Activated CD4-positive, CD25-positive, alpha-beta regulatory T cell (primary cell): Measurements from ENCODE around the gene TRIM27.
A peak's percentile ranks its signal among the peaks of the same experiment; 100 is the strongest.
"Not testable (repeated sequence)": the region's sequence is repeated elsewhere in the genome, so short reads cannot be mapped to it uniquely, and the experiment has no call there.

Experiments
- DNase-seq, 4 experiments: peaks; one replicate each; lab custom pipeline; 2025; lab: John Stamatoyannopoulos, UW

The TRIM27 gene

DNA sequence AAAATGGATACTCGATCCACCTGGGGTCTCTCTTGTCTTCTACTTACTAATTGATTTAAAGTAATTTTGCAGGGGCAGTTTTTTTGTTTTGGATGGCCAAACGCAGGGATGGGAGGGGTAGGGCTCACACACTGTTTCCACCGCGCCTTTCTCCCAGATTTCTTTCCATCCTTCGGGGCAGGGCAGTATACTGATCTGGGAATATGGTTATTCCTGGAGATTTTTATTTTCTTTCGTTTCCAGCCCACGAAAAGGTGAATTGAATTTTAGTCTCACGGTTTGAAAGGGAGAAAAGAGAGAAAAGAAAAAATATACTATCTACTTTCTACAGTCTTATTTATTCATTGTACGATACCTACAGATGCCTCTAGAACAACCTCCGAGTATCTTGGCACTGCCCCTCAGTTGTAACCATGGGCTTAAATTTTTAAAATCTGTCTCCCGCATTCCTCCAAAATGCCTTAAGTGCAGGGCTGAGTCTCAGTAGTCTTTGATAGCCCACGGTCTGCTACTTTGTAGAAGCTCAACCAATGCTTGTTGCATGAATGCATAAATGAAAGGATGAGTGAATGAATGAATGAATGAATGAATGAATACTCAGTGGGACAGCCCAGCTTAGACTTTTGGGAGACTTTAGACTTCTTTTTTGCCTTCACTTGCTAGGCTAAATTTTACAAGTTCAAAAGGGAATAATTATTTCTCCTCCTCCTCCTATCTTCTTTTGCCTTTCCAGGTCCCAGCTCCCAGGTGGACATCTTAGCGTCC is 18.1 kb upstream of the TRIM27 start:
- no peak for DNase-seq

DNA sequence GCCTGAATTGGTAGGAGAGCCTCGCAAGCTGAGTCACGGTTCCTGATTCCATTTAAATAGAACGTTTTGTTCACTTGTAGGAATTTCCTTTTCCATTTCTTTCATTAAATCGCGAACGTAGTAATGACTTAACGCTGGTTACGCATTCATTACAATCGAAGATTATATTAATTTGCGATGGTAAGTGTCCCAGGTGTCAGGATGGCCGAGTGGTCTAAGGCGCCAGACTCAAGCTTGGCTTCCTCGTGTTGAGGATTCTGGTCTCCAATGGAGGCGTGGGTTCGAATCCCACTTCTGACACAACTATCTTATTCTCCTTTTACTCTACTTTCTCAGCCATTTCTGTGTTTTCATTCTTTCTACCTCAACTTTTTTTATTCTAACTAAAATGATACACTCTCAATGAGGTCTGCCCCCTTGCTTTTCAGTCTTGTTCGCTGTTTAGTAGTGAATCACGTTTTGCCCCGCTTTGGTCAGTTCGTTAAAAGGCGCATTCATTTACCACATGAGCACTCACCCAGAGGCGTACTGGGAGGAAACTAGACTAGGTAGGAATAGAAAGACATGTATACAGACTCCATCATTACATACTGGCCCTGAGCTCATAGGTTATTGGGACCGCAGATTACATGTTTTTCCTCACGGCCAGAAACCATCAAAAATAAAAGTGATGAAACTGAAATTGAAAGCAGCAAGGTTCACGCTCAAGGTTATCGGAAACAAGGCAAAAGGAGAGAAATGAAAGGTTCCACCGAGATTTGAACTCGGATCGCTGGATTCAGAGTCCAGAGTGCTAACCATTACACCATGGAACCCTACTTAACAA is 17.3 kb upstream of the TRIM27 start:
- DNase-seq: peak; percentile 30 to 63 (median 46)

DNA sequence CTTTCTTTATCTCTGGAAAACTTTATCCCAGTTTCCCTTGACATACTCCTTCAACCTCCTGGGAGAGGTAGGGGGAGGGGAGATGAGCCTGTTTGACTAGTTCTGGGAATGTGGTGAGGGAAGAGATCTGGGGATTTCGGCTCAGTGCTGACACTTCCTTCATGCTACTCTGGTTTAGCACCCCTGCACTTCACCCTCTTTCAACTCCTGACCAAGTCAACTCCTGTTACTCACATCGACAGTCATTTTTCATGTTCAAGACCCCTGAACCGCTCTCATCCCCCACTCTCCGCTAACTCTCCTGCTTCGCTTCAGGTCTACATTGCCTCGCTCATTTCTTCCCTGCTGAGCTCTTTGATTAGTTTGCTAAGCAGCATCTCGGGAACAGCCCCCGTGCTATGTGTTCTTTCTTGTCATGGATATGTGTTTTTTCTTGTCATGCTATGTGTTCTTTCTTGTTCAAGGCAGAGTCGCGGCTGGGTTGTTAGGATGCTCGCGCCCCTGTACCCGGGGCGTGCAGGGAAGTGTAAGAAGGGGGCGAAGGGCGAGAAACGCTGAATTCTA is 16.6 kb upstream of the TRIM27 start:
- DNase-seq: peak in 2 of 4 experiments; percentile 22 to 32

DNA sequence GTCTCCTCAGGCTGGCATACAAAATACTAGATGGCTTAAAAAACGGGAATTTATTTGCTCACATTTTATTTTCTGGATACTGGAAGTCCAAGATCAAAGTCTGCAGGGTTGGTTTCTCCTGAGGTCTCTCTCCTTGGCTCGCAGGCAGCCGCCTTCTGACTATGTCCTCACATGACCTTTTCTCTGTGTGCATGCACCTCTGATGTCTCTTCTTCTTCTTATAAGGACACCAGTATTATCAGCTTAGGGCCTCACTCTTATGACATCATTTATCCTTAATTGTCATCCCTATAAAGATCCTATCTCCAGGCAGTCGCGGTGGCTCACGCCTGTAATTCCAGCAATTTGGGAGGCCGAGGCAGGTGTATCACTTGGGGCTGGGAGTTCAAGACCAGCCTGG is 9.3 kb upstream of the TRIM27 start:
- no peak for DNase-seq

DNA sequence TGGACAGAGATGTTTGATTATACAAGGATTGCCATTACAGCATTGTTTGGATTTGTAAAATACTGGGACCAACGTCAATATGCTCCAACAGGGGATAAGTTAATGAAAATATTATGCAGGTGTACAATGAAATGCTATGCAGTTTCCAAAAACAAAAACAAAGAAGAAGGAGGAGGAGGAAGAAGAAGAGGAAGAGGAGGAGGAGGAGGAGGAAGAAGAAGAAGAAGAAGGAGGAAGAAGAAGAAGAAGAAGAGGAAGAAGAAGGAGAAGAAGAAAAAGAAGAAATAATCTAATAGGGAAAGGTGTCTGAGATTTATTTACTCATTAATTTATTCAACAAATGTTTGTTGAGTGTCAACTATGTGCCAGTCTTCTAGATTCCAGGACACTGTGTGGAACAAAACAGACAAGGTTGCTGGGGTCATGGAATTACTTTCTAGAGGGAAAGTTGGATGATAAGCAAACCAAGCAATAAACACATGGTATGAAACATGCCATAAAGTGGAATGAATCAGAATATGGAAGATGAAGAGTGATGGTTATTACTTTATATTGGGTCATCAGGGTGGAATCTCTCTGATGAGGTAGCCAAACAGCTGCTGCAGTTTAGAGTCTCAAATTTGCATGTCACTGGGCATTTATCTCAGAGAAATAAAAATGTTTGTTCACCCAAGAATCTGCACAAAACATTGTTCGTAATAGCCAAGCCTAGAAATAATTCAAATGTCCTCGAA is 6.3 kb upstream of the TRIM27 start:
- no peak for DNase-seq

DNA sequence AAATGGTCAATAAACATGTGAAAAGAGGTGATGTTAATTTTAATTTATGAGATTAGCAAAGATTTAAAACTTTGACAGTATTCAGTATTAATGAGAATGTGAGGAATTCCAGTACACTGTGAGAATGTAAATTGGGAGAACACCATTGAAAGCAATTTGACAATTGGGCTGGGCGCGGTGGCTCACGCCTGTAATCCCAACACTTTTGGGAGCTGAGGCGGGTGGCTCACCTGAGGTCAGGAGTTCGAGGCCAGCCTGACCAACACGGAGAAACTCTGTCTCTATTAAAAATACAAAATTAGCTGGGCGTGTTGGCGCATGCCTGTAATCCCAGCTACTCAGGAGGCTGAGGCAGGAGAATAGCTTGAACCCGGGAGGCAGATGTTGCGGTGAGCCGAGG is 5.6 kb upstream of the TRIM27 start:
- DNase-seq: not testable (repeated sequence)

DNA sequence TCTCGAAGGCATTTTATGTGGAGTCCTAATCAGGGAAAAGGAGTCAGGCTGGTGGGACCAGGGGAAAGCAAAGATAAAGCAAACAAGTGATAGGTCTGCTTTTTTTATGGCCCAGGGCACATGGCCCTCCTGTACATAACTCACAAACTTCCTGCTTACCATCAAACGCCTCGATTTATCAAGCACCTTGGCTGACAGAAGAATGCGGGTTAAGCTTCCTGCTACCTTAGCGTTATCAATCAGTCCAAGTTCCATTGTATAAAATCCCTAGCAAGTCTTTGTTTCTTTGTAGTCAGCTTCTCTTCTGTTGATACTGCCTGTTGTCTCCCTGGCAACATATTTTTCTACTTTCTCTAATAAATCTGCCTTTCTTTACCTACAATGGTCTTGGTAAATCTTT is 4.1 kb upstream of the TRIM27 start:
- no peak for DNase-seq

DNA sequence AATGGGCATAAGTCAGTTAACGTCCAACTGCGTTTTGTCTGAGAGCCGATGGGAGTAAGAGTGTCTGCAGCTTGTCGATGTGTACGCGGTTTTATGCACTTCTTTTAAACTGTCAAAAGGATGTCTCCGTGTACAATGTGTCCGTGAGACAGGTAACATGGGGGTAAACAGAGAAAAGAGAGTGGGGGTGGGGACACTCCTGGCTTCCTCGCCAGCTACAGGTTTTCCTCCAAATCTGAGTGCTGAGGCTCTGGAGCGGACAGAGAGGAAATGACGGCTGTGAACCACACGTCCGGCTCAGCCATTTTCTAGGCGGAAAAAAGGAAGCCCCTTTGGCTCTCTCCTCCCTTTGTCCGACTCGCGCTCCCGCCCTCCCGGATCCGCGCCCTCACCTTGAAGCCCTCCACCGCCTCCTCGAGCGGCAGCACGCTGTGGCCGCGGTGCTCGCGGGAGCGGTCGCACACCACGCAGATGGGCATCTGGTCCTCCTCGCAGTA is 916 bp downstream of the TRIM27 start:
- DNase-seq: peak in 3 of 4 experiments; percentile 16 to 25 (median 23)

DNA sequence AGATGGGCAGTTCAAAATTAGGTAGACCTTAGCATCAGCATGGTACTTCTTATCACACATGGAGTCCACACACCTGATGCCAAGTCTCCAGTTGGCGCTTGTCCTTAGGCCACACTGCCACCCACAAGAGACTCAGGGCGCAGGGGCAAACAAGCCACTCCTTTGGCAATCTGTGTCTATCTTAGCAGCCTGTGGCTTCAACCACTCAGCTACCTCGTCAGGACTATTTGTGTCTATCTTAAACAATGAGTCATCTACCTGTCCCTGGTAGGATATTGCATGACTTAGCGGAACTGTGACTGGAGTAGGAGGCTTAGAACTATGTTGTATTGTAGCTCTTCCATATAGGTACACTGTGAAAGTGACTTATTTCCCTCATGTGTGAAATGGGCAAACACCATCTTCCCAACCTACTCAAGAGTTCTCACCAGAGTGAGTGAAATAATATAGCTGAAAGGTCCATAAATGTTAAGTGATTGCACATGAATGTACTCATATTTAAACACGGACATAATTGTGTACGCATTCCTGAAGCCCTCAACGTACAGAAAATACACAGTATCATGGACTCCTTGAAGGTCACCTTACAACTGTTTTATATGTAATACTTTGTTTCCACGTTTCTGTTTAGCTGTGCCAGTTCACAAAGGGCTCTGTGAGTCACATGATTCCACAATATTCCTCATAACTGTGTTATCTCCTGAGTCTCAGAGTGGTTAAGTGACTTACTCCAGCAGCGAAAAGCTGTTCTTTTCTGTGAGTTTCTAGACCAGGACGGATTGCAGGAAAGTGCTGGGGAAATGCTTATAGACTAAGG is 1.6 kb downstream of the TRIM27 start:
- peak in 1 of 4 experiments; percentile 14 for DNase-seq

DNA sequence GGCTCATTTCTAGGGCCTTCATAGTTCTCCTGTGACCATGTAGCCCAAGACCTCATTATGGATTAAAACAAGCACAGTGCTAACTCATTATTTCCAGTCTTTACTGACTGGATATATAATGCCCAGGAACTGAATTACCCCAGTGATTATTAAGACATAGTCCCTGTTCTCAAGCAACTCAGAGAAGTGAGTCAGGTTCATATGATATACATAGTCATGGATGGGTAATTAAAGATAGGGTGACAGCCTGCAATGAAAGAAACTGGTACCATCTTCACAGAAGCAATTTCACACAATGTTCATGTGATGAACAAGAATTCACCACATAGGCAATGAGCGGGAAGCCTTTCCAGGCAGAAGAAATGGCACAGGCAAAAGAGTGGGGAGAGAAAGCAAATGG is 3.5 kb downstream of the TRIM27 start:
- DNase-seq: no peak

DNA sequence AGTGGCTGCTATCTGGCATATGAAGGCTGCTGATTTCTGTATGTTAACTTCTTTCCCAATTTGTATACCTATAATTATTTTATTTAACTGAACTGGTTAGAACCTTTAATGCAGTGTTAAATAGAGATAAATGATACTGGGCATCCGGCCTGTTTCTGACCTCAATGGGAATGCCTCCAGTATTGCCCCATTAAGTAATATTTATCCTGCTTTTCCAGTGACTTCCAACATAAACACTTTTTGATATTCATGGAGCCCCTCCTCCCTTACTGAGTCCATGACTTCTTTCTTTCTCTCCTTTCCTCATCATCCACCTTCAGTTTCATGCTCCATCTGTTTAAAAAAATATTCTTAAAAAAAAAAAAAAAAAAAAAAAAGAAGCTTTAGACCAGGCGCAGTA is 8.8 kb downstream of the TRIM27 start:
- DNase-seq: no peak

DNA sequence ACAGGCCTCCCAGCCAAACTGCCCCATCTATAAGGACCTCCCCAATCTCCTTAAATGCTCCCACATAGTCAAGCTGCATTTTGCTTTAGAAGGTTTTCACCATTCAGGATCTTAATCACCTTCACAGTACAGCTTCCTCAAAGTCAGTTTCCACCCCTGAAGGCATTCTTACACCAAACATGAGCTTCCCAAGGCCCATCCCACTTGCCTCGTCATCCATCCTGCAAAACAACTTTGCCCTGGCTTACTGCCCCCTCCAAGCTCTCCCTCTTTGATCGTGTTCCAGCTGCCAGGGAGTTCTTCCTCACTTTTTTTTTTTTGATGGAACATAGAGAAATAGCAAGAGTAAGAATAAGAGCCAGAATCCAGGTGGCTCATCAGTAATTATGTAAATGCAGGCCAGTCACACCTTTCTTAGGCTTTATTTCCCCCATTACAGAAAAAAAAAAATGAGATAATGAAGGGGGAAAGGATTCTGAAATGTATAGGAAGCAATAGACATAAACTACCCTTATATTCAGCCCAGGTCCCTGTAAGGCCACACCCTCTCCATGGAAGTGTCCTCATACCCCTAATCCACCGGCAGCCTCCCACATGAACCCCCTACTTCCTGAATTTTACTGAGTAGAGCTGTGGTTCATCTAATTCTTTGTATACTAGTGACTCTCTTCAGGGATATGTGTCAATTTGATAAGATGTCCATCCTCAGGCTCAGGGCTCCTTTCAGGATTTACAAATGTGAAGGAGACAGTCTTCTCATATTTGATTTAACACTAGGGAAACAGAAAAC is 12.7 kb downstream of the TRIM27 start:
- DNase-seq: no peak

DNA sequence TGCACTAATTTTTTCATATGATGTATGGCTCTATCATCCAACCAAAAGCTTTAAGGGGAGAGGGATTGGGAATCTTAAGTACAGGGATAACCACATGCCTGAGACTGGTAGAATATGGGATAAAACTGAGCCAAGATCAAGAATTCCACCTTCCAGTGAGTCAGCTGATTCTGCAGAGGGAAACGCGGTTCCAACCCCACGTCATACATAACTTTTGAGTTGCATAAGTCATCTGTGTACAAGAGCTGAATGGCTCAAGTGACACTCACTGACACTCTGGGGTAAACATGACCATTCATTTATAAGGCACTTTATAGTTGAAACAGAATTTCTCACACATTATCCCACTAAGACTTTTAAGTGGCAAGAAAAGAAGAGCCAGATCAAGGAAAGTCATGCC is 16.4 kb downstream of the TRIM27 start:
- no peak for DNase-seq

DNA sequence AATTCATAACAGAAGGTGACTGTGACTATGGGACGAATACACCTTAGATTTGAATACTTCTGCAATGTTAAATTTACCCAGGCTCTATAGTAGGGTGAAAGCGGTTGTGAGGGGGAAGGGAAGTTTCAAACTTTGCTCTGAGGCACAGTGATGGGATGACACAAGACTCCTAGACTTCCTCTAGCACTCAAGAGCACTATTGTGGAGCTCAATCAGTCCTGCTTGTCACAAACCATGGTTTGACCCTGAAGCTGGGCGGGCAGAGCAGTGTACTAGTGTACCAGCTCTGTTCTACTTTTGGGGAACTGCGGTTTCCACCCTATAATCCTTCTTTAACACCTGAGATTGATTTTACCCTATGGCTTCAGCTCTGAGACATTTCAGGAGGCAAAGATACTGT is 17.1 kb downstream of the TRIM27 start:
- no peak for DNase-seq

DNA sequence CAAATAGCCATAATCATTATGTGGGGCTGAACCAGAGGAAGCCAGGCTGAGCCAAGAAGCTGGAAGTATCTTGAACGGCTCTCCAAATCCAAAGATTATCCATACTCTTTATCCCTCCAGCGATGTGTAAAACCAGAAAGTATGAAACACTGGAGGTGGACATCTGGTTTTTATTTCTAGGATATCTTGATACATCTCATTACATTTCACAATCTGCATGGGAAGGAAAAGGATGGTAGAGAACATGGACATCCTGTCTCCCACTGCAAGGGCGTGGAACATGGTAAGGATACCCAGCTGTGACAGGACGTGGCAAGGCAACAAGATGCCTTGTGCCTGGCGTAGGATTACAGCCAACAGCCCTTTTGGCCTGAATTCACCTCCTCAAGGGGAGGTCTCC is 20.1 kb downstream of the TRIM27 start:
- DNase-seq: no peak

DNA sequence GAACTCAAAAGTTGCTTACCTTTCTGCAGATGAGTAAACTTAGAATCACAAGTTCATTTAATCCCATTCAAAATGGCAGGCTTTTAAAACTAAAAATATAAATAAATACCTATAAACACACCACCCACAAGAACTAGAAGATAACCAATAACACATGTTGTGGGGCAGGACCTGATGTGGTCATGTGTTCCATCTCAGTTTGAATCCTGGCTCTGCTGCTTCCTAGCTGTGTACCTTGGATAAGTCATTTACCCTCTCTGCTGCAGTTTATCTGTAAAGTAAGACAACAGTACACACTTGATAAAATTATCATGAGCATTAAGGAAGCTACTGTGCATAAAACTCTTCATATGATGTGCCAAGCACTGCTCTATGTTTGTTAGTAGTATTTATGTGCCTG is 22.0 kb downstream of the TRIM27 start:
- no peak for DNase-seq

DNA sequence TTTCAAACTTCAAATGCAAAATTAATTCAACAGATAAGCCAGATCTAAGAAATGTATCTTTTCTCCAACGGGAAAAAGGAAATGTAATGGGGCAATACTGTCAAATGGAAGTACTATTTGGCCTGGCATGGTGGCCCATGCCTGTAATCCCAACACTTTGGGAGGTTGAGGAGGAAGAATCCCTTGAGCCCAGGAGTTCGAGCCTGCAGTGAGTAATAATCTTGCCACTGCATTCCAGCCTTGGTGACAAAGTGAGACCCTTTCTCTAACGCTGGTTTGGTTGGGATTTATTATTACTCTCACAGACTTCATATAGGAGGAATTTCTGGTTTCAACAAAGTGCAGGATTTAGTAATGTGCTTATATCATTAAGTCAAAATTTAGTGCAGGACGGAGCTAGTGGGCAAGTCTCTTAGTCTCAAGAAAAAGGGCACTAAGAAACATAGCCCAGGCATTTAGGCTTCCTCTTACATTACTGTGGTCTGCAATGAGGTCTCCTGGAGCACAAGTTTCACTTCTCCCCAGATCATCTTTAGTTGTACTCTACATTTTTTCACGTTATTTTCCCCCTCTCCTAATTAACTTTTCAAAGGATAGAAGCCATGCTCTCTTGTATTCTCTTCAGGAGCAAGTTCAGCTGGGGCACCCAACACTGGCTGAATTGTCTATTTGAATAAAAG is 23.1 kb downstream of the TRIM27 start:
- no peak for DNase-seq

DNA sequence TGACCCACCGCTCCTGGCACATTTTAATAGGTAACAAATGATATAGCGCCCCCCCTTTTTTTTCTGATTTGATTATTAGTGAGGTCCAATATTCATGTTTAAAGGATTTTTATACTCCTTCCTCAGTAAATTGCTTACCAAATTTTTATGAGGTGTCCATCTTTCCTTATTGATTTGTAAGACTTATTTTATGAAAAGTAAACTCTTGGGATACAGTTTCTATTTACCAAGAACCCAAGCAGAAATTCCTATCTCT is 25.1 kb downstream of the TRIM27 start:
- DNase-seq: no peak

DNA sequence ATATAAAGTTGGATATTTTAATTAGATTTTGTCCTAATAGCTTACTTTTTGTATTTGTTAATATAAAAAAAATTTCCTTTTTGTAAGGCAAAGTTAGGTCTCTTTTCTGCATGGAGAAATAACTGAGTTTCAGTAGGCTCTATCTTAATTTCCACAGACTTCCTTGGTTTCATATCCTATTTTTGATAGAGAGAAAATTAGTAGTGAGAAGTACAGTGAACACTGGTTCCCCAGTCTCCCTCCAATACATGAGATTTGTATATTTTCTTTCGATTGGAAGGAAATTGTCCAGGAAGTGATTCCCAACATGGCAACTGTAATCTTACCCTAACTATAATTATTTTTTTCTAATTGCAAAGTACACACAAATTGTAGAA is 26.4 kb downstream of the TRIM27 start:
- no peak for DNase-seq
